ENCODE data around the gene ANLN.

The ANLN gene

DNA sequence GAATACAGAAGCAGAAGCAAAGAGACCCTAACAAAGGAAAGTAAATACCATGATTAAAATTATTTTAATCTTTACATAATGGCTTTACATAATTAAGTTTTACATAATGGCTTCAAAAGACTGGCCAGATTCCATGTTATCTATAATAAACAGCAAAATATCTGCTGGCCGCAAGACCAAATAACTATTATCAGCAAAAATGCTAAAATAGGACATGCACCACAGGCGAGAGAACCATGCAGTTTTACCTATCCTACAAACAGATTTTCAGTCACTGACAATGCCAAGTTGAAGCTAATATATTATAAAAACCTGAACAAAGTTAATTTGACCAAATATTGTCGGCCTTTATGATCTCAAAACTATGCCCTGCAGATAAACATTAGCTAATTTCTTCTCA is 34.2 kb upstream of the ANLN start:
- ChIA-PET POLR2A (no interaction called here), CTCF (interaction anchor here (1.3 to 1.5 kb wide), 2 partner anchors 12 to 36 kb away, joined by 5 read pairs; a partner anchor contains a TSS)
- H3K4me1 ChIP-seq (ENCODE audit: control insufficient read depth, insufficient read depth, low read length), result no peaks in the 10 kb centered on the region
- TF ChIP-seq, protein P1, sequence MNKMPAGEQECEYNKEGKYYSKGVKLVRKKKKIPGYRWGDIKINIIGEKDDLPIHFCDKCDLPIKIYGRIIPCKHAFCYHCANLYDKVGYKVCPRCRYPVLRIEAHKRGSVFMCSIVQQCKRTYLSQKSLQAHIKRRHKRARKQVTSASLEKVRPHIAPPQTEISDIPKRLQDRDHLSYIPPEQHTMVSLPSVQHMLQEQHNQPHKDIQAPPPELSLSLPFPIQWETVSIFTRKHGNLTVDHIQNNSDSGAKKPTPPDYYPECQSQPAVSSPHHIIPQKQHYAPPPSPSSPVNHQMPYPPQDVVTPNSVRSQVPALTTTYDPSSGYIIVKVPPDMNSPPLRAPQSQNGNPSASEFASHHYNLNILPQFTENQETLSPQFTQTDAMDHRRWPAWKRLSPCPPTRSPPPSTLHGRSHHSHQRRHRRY (tag by site-specific recombination; IDR thresholded peaks at IDR 0.05), result no peak
- TF ChIP-seq ZIC2 (tag by site-specific recombination; IDR thresholded peaks at IDR 0.05) (no peak), YY2 (tag by site-specific recombination; IDR thresholded peaks at IDR 0.05) (no peak)
- TF ChIP-seq, protein P2, sequence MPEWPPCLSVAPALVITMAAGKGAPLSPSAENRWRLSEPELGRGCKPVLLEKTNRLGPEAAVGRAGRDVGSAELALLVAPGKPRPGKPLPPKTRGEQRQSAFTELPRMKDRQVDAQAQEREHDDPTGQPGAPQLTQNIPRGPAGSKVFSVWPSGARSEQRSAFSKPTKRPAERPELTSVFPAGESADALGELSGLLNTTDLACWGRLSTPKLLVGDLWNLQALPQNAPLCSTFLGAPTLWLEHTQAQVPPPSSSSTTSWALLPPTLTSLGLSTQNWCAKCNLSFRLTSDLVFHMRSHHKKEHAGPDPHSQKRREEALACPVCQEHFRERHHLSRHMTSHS (tag by site-specific recombination; IDR thresholded peaks at IDR 0.05), result no peak
- TF ChIP-seq, protein P3, sequence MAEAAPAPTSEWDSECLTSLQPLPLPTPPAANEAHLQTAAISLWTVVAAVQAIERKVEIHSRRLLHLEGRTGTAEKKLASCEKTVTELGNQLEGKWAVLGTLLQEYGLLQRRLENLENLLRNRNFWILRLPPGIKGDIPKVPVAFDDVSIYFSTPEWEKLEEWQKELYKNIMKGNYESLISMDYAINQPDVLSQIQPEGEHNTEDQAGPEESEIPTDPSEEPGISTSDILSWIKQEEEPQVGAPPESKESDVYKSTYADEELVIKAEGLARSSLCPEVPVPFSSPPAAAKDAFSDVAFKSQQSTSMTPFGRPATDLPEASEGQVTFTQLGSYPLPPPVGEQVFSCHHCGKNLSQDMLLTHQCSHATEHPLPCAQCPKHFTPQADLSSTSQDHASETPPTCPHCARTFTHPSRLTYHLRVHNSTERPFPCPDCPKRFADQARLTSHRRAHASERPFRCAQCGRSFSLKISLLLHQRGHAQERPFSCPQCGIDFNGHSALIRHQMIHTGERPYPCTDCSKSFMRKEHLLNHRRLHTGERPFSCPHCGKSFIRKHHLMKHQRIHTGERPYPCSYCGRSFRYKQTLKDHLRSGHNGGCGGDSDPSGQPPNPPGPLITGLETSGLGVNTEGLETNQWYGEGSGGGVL (tag by site-specific recombination; IDR thresholded peaks at IDR 0.05), result no peak
- H3K4me3 ChIP-seq (ENCODE audit: low read depth, low read length), result no peak overlapping the region
- no peak overlapping the region for H3K27ac ChIP-seq (ENCODE audit: extremely low read depth, low read depth, low read length)
- no peaks in the 10 kb centered on the region for H3K9me3 ChIP-seq (ENCODE audit: control insufficient read depth, insufficient read depth, low read depth, low read length)
- H3K36me3 ChIP-seq (ENCODE audit: control insufficient read depth in 2 of 2, insufficient read depth in 1 of 2, low read length in 2 of 2), result no peaks in the 10 kb centered on the region

DNA sequence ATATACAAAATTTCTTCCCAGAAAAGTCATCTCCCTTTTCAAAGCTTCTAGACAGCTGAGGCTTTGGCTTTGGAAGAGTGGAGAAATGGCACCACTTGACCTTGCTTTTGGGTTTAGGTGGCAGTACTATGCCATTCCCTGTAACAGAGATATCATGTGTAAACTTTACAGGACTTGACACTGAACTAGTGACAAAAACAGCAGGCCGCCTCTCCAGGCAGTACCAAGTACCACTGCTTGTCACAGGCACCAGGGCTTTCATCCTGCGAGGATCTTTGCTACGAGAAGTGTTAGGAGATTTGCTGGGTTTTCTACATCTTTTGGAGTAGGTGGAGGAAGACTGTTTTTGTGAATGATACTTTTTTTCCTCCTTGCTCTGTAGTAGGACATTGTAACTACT is 32.6 kb upstream of the ANLN start:
- ChIA-PET POLR2A (no interaction called here), CTCF (interaction anchor here (0.6 to 2.7 kb wide), 3 partner anchors 10 to 38 kb away, joined by 5 to 14 read pairs (median 5); a partner anchor contains a TSS)

More for the DNA sequence above, 32.6 kb upstream of the ANLN start:
- Histone ChIP-seq H3K4me3 (ENCODE audit: low read depth, low read length) (no peak overlapping the region), H3K4me1 (ENCODE audit: control insufficient read depth, insufficient read depth, low read length) (no peaks in the 10 kb centered on the region), H3K36me3 (ENCODE audit: control insufficient read depth in 2 of 2, insufficient read depth in 1 of 2, low read length in 2 of 2) (no peaks in the 10 kb centered on the region), H3K27ac (ENCODE audit: extremely low read depth, low read depth, low read length) (no peak overlapping the region), H3K9me3 (ENCODE audit: control insufficient read depth, insufficient read depth, low read depth, low read length) (no peaks in the 10 kb centered on the region)
- no peak for TF ChIP-seq ZNF514 (tag by site-specific recombination; IDR thresholded peaks at IDR 0.05)
- TF ChIP-seq, protein P4, sequence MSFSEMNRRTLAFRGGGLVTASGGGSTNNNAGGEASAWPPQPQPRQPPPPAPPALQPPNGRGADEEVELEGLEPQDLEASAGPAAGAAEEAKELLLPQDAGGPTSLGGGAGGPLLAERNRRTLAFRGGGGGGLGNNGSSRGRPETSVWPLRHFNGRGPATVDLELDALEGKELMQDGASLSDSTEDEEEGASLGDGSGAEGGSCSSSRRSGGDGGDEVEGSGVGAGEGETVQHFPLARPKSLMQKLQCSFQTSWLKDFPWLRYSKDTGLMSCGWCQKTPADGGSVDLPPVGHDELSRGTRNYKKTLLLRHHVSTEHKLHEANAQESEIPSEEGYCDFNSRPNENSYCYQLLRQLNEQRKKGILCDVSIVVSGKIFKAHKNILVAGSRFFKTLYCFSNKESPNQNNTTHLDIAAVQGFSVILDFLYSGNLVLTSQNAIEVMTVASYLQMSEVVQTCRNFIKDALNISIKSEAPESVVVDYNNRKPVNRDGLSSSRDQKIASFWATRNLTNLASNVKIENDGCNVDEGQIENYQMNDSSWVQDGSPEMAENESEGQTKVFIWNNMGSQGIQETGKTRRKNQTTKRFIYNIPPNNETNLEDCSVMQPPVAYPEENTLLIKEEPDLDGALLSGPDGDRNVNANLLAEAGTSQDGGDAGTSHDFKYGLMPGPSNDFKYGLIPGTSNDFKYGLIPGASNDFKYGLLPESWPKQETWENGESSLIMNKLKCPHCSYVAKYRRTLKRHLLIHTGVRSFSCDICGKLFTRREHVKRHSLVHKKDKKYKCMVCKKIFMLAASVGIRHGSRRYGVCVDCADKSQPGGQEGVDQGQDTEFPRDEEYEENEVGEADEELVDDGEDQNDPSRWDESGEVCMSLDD (tag by site-specific recombination; IDR thresholded peaks at IDR 0.05), result no peak
- TF ChIP-seq ZNF211 (tag by site-specific recombination; IDR thresholded peaks at IDR 0.05; ENCODE audit: low read depth), result no peak
- TF ChIP-seq ZSCAN16 (tag by site-specific recombination; IDR thresholded peaks at IDR 0.05), result no peak
- TF ChIP-seq, protein P5, sequence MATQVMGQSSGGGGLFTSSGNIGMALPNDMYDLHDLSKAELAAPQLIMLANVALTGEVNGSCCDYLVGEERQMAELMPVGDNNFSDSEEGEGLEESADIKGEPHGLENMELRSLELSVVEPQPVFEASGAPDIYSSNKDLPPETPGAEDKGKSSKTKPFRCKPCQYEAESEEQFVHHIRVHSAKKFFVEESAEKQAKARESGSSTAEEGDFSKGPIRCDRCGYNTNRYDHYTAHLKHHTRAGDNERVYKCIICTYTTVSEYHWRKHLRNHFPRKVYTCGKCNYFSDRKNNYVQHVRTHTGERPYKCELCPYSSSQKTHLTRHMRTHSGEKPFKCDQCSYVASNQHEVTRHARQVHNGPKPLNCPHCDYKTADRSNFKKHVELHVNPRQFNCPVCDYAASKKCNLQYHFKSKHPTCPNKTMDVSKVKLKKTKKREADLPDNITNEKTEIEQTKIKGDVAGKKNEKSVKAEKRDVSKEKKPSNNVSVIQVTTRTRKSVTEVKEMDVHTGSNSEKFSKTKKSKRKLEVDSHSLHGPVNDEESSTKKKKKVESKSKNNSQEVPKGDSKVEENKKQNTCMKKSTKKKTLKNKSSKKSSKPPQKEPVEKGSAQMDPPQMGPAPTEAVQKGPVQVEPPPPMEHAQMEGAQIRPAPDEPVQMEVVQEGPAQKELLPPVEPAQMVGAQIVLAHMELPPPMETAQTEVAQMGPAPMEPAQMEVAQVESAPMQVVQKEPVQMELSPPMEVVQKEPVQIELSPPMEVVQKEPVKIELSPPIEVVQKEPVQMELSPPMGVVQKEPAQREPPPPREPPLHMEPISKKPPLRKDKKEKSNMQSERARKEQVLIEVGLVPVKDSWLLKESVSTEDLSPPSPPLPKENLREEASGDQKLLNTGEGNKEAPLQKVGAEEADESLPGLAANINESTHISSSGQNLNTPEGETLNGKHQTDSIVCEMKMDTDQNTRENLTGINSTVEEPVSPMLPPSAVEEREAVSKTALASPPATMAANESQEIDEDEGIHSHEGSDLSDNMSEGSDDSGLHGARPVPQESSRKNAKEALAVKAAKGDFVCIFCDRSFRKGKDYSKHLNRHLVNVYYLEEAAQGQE (tag by site-specific recombination; IDR thresholded peaks at IDR 0.05), result no peak

All from HEK293 (cell line).